CD4-positive, alpha-beta T cell treated with Interleukin-6 for 4 hours (primary cell): ENCODE data around the gene SDK2.

ENCODE experiments used
- DNase-seq: peaks from one replicate; pipeline ENCODE4 v3.0.0-alpha.2; 2020; ENCODE audit warnings: mixed read lengths

The SDK2 gene

DNA sequence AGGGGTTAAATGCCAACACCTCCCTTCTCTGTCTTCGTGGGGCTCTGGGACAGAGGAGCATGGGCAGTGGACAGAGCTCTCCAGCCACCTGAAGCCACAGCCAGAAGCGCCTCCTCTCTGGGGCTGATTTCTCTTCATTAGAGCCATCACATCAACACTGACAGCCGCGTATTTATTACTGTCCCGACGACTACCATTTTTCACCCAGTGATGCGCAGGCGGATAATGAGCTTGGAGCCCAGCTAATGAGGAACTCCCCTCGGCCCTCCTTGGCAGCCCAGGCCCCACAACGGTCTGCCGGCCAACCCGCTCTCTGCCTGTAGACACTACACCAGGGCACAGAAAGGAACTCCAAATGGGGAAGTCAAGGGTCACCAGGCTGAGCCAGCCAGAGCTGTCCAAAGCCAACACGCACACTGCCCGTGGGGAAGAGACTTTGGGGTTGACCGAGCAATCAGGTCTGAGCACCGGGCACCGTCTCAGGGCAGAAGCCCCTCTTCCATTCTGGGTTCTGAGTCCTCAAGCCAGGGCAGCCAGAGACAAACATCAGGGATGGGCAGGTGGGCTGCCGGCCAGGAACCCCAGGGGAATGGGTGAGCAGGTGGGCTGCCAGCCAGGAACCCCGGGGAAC lies 13.2 kb downstream of the SDK2 start:
- DNase-seq, result no peak

DNA sequence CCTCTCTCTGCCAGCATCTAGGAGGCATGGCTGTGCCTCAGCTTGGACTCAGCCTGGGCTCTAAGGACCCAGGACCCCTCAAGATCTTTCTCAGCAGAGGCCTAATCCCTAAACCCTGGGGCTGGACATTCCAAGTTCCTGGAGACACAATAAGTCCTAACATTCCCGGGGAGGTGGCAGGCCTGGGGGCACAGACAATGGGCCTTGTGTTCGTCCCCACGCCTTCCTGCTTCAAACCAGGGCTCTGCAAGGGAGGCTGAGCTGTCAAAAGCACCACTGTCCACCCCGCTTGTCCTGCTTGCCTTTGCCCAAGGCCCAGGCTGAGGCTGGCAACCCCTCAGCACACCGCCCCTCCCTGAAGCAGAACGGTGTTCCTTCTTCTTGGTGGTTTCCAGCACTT lies 13.7 kb downstream of the SDK2 start:
- DNase-seq, result no peak

DNA sequence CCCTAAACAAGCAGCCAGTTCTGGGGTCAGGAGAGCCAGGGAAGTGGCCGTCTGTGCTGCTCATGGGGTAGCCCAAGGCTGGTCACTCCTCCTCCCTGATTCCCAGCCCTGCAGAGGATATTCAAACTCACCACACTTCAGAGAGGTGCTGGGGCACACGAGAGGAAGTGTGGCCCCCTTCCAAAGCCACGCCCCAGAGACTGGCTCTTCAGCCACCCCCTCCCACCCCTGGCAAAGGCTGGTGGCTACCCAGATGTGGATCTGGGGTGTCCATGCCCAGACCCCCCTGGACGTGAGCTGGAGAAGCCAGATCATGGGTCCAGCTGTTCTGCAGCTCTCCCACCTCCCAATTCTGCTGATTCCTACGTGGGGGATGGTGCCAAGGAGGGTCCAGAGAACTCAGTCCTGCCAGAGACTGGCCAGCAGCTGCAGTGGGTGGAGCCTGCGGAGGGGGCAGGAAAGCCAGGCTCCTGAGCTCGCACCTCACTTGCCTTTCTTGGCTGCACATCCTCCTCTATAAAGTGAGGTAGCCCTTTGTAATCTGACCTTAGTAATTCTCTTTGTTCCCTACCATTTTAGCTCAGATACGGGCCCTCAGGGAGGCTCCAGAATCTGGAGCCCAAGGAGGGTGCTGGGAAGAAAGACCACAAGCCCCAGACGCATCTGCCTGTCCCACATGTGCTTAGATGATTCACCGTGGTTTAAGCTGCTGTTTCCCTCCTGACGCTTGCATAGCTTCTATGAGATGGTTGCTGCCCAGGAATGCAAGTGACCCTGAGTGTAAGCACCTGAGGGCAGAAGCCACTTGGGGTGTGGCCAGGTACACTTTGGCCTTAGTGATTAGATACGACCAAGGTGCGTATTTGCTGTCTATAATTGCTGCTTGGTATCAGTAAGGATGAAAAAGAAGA lies 15.3 kb downstream of the SDK2 start:
- no peak for DNase-seq

DNA sequence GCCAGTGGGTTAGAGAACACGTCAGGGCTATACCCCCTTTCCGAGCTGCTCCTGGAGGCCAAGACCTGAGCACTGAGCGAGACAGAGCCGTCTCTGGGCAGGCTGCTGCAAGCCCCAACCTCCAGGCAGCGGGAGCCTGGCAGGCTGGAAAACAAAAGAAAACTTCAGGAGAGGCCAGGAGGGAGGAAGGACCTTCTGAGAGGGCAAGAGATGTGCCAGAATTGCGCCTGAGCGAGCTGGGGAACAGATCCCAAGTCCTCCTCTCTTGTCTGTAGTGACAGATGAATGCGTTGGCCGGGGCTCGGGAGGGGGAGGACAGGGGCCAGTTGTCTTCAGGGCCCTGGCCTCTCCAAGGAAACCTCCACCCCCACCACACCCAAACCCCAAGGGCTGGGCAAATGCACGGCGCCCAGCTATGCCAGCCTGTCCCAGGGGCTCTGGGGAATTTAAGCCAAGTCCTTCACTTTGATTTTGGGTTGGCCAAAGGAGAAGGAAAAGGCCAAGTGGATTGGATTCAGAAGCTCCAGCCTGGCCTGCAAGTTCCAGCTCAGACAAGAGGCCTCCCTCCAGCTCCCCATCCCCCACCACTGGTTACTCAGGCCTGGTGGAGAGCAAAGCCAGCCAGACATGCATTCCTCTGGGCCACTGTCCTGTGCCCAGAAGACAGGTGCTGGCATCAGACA lies 18.1 kb downstream of the SDK2 start:
- no peak for DNase-seq

DNA sequence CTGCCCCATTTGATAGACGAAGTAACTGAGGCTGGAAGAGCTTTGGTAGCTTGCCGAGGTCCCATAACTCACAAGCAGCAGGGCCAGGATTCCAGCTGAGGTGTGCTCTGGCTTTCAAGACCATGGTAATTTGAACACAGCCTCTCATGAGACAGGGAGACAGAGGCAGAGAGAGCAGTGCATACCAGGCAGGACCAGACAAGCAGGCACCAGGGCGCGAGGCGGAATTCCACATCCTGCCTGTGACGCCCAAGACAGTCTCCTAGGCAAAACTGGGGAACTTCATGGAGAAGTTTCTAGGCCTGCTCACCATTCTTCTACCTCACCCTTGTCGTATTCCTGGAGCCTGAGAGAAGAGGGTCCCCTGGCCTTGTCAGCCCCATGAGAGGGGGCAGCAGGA lies 19.2 kb downstream of the SDK2 start:
- no peak for DNase-seq

DNA sequence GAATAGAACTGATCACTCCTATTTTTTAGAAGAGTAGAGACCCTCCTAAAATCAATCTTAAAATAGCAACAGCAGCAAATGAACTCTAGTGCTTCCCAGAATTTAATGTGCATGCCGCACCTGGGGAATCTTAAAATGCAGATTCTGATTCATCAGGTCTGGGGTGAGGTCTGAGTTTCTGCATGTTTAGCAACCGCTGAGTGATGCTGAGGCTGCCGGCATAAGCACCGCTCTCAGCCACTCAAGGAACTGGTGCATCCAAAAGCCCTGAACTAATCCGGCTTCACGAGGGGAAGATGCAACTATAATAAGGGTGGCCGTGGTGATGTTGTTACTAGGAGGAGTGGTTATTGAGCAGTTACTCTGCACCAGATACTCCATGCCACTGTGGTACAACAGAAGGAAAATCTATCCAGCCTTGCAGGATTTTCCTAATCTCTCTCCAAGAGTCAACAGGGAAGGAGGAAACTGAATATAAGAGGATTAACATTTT lies 19.7 kb downstream of the SDK2 start:
- no peak for DNase-seq

DNA sequence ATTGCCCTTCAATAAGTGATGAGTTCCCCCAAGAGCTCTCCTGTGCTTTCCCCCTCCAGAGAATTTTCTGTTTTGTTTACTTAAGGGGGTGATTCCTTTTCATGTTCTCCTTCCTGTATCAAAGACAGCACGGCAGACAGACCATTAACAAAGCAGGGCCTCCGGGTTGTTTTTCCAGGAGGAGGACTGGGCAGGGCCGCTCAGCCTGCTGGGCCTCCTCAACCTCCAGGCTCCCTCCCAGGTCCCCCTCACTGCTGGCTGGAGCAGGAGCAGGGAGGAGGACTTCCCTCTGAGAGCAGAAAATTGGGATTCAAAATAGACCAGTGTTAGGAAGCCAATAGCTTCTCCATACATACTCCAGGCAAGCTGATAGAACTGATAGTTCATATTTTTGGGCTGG lies 20.4 kb downstream of the SDK2 start:
- no peak for DNase-seq

DNA sequence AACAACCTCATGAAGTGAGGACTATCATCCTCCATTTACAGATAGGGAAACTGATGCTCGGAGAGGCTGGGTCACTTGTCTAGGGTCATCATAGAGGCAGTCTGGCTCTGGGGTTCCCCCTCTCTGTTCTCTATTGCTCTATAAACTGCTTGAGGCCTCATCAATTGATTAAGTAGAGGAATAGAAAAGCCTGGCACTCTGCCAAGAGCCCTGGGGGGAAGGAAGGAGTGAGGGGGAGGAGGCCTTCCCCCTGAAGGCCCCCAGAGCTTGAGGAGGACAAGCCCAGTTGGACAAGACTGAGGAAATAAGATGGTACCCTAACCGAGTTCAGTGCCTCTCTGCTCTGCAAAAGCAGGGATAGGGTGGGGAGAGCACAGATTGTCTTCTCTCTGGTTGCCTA lies 21.0 kb downstream of the SDK2 start:
- no peak for DNase-seq

DNA sequence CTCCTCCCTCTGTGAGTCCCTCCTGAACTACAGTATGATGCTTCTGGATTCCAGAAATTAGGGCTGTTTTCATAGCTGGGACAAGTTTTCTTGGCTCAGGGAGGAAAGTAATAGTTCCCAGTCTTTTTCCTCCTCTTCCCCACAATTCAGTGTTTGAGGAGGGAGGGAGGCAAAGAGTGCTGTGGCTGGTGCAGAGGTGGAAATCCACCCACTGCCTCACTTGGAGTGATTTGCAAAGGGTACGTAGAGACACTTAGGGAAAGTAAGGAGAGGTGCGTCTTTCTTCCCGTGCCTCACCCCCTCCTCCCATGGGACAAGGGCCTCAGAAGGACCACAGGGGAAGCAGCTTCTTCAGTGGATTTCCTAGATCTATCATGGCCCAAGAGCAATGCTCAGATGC lies 21.9 kb downstream of the SDK2 start:
- DNase-seq, result no peak

DNA sequence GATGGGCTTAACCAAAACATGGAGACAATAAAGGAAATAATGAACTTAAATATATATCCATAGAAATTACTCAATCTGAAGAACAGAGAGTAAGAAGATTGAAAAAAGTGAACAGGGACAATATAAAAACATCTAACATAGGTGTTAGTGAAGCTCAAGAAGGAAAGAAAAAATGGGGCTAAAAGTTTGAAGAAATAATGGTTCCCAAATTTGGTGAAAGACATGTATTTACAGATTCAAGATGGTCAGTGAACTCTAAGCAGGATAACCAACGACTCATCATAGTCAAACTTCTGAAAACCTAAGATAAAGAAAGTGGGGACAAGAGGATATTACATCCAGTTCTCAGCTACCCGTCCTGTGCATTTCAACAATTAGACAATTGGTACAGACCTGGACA lies 22.6 kb downstream of the SDK2 start:
- DNase-seq, result no peak

DNA sequence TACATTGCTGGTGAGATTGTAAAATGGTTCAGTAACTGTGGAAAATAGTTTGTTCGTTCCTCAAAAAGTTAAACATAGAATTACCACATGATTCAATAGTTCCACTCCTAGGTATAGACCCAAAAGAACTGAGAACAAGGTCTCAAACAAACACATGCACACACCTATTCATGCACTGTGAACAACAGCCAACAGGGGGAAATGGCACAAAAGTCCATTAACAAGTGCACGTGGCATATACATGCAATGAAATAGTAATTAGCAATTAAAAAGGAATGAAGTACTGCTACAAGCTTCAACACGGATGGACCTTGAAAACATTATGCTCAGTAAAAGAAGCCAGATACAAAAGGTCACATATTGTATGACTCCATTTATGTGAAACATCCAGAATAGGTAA lies 23.8 kb downstream of the SDK2 start:
- no peak for DNase-seq

DNA sequence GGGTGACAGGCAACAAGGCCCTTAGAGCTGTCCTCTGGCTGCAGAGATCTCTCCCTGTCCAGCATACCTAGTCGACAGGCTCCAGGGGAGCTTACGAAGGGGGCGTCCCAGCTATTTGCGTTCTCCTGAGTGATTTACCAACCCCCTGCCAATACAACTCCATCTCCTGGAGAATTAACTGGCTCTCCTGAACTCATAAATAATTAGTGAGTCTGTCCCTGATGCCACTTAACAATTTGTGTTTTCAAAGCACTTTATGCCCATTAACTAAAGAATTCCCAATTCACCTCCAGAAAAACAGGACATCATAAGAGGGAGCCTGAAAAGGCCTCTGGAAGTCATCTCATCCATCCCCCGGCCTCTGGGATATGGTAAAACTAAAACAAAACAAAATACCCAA lies 26.7 kb downstream of the SDK2 start:
- no peak for DNase-seq

DNA sequence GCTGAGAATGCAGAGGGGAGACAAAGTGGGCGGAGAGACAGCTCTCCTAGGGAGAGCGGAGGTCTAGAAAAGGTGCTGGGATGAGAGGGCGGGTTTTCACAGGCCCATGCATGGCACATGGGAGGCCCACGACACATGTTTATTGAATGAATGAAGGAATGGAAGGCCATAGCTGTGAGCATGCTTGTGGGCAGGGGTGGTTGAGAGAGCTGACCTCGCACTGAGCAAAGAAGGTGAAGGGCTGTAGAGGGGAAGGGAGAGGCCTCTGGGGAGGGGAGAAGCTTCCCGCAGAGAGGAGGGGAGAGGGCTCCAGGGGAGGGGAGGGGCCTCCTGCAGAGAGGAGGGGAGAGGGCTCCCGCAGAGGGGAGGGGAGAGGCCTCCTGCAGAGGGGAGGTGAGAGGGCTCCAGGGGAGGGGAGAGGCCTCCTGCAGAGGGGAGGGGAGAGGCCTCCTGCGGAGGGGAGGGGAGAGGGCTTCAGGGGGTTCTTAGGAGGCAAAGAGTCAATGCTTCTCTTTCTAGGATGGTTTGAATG lies 27.3 kb downstream of the SDK2 start:
- DNase-seq, result no peak

DNA sequence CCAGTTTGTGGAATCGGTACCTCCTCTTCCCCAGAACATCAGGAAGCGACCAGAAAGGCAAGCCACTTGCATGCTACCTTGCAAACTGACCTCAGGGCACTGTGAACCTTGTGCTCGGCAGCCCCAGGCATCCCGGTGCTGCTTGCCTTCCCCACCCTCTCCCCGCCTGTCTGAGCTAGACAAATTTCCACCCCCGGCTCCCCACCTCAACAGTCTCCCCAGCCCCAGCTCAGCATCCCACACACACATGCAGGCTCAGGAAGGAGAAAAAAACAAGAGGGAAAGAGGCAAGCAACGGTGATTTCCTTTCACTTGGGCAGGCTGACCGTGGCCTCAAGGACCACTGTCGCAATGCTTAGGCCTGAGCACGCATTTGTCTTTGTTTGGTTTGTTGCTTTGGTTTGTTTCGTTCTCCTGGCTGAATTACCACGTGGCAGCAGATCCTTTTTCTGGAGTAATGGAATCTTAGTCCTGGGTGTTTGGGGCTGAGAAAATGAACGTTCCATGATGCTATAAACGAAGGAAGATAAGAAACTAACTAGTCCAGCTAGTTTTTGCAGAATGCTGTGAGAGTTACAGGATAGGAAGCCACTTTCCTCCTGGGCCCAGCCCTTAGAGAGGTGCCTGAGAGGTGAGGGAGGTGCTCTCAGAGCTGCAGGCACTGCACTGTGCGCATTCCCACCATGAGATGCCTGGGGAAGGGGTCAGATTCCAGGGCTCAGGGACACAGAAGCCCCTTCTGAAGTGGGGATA lies 27.9 kb downstream of the SDK2 start:
- DNase-seq, result no peak

DNA sequence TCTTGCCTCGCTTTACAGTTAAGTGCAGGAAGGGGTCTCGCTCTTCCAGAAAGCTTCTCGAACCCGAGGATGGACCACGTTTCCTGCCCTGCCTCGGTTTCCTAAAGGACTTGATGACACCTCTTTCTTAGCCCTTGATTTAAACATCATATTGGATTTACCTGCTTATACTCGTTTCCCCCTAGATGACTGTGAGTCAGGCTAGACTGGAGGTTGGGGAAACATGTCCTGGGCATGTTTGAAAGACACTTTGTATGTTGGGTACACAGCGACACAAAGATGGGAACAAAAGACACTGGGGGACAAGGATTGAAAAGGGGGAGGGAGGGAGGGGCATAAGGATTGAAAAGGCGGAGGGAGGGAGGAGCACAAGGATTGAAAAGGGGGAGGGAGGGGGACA lies 30.0 kb downstream of the SDK2 start:
- DNase-seq, result no peak

DNA sequence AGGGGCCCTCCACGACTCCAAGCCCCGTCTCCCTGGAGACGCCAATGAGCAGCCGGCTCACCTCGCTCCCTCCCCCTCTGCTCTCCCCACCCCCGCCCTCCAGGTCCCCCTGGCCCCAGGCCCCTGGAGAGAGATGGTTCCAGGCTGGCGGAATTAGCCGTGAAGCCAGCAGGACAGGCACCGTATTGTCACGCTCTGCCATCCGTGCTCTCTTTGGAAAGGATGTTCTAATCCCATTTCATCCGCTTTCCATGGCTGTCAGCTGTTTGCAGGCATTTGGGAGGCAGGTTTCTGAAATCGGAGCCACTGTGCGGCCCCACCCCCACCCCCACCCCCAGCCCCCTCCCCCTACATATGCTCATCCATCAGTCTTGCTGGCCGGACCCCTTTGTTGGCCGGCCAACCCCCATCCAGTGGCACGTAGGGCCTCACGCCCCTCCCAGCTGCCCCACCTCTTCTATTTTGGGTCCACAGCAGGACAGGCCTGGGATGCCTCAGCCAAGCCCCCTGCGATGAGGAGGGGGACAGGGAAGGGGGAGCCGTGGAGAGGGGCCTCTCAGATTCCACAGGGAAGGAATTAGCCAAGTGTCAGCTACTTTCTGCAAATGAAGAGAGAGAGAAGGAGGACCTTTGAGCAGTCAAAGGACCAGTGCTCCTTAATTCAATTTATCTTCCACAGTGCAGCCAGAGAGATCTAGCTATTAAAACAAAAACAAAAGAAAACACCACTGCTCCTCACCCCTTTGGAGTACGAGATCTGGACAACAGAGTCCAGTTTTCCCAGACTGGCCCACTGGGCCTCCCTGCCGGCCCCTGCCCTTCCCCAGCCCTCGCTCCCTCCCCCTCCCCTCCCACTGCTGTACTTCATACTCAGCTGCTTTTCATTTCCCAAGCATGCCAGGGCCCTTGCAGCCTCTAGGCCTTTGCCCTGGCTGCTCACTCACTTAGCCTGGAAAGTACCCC lies 30.7 kb downstream of the SDK2 start:
- no peak for DNase-seq

DNA sequence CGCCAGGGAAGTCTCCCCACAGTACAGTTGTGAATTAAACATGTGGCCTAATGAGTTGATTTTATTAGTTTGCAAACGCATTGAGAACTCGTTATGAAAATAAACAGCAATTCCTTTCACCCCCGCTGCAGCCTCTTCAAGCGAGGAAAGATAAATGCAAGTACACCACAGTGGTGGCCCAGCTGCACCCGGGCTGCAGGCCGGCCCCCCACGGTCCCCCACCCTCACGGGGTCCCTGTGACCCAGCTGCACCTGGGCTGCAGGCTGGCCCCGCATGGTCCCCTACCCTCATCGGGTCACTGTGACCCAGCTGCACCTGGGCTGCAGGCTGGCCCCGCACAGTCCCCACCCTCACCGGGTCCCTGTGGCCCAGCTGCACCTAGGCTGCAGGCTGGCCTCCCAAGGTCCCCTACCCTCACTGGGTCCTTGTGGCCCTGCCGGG lies 32.2 kb downstream of the SDK2 start:
- no peak for DNase-seq

DNA sequence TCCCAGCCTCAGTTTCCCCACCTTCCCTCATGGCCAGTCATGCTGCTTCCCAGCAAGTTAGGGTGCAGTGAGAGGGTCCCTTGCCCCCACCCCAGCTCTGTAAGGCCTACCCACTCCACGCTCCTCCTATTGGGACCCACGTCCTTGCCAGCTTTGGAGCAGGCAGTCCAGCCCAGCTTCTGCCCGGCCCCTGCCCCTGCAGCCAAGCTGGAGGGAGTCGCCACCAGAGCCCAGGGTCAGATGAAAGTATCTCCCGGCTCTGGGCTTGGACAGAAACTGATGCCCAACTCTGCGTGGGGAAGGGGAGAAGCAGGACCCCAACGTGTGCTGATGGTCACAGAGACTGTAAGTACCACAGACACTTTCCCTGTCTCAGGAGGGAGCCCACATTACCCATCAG lies 32.6 kb downstream of the SDK2 start:
- DNase-seq, result no peak

DNA sequence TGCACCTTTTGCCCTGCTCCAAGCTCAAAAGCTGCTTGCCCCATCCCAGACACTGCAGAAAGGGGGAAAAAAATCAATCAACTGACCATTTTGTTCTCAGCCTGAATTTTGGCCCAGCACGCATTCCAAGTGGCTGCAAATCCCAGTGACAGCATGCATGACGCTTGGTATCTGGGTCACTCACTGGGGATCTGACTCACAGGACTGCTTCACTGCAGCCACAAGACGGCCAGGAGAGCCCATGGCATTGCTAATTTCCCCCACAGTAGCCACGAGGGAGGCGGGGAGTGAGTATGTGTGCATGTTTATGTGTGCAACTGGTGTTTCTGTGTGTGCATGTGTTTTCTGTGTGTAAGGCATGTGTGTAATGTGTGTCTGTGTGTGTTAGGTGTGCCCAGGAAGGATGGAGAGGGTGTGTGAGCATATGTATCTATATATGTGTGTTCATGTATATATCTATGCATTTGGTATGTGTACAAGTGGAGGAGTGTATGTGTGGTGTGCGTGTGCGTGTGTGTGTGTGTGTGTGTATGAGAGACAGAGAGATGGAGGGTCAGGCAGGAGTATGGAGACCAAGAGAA lies 33.8 kb downstream of the SDK2 start:
- no peak for DNase-seq

DNA sequence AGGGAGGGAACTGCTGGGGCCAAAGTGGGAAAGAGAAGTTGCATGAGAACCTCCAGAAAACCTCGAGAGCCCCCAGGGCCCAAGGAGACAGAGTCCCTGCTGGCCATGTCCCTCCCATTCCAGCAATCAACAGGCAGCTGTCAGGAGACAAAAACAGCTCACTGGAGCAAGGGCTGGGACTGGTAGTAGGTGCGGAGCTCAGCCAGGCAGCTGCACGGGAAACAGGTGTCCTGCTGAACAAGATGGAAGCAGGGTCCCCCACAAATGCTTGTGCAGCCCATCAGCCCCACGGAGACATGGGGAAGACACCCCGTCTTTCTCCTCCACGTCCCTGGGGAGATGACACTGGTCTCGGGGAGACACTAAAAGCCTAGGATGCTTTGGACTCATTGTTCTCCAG lies 34.5 kb downstream of the SDK2 start:
- DNase-seq, result no peak

DNA sequence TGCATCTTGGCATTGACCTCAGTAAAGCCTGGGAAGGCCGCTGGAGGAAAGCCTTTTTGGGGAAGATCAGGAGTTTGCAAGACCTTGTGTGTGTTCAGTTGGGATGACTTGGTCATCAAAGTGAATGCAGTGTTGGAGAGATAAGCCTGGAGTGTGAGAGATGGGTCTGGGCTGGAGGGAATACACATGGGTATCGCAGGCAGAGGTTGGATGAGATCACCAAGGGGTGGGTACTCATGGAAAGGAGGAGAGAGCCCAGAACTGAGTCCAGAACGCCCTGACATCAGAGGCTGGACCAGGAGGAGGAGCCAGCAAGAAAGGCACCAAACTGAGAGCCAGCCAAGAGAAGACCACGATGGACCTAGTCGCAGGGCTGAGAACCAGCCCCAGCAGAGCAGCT lies 35.2 kb downstream of the SDK2 start:
- DNase-seq, result no peak
